Omental fat pad (tissue), 4 donors: ENCODE measurements around the gene ARHGAP45. TPM values are rescaled to one million over a fixed set of nuclear protein-coding genes. Genes with fewer than 3 reads are reported as not detected.
"Not testable (repeated sequence)": the region's sequence is repeated elsewhere in the genome, so short reads cannot be mapped to it uniquely, and the experiment has no call there.

Experiments
- ATAC-seq: fragments of 150-250 bp; one replicate; pipeline ENCODE4 v1.9.1; 2016; ENCODE audit warnings: mild to moderate bottlenecking, moderate library complexity; ENCODE audit not compliant: low FRiP score
- DNase-seq: peaks from one replicate; pipeline ENCODE4 v3.0.0-alpha.2; 2019; ENCODE audit warnings: low spot score
- CTCF ChIP-seq, 3 donors: fragments of 450-650 bp; IDR thresholded peaks; one replicate each; pipeline ENCODE4 v1.5.1; 2016 to 2017; ENCODE audit warnings: antibody characterized with exemption in 3 of 3, mild to moderate bottlenecking in 3 of 3, moderate library complexity in 2 of 3
- total RNA-seq, 4 donors: library from RNA; depleted of rRNA; stranded (reverse); fragments of >200 nt; gene quantifications; one replicate each; pipeline ENCODE4 v1.1.0, GENCODE V29; 2016

Gene ARHGAP45
- total RNA-seq, 4 donors from 2014 or later: 21.4 to 97.6 (median 36.3) TPM

- no peak for DNase-seq
- ATAC-seq: peak; percentile 3
- TF ChIP-seq CTCF (IDR thresholded peaks at IDR 0.05): no peak
Observed at GRCh38 chr19:1123381-1123780, 56.4 kb downstream of the ARHGAP45 start.

- DNase-seq (no peak), ATAC-seq (no peak)
- no peak for TF ChIP-seq CTCF (IDR thresholded peaks at IDR 0.05)
Observed at GRCh38 chr19:1123885-1124677, 57.1 kb downstream of the ARHGAP45 start.

GRCh38 chr19:1125601-1126467, 58.9 kb downstream of the ARHGAP45 start:
- ATAC-seq: no peak
- no peak for DNase-seq
- TF ChIP-seq CTCF (IDR thresholded peaks at IDR 0.05): no peak

- ATAC-seq (no peak), DNase-seq (no peak)
- TF ChIP-seq CTCF (IDR thresholded peaks at IDR 0.05): no peak
Observed at GRCh38 chr19:1126984-1127760, 60.2 kb downstream of the ARHGAP45 start.

- ATAC-seq (no peak), DNase-seq (no peak)
- TF ChIP-seq CTCF (IDR thresholded peaks at IDR 0.05): no peak
Observed at GRCh38 chr19:1128106-1128505, 61.1 kb downstream of the ARHGAP45 start.

- DNase-seq, ATAC-seq: not testable (repeated sequence)
Observed at GRCh38 chr19:1129084-1129483, 62.1 kb downstream of the ARHGAP45 start.

- ATAC-seq: no peak
- DNase-seq: no peak
- no peak for TF ChIP-seq CTCF (IDR thresholded peaks at IDR 0.05)
Observed at GRCh38 chr19:1129535-1129934, 62.6 kb downstream of the ARHGAP45 start.
